Upper lobe of left lung (tissue), 4 donors: ENCODE results near the gene FNDC3A.

Experiments used
- CTCF ChIP-seq, 6 experiments: fragments of 450-650 bp in 4 of 6; fragments of 200-600 bp in 2 of 6; sonication (generic) in 2 of 6; IDR thresholded peaks; one replicate each; pipeline ENCODE4 v1.5.1; 2016 to 2019; ENCODE audit warnings: antibody characterized with exemption in 6 of 6
- POLR2A ChIP-seq, 4 donors: fragments of 450-650 bp; IDR thresholded peaks; one replicate each; pipeline ENCODE4 v1.5.1; 2016 to 2017; ENCODE audit warnings: antibody characterized with exemption in 4 of 4, mild to moderate bottlenecking in 2 of 4
- POLR2AphosphoS5 ChIP-seq, 2 donors: sonication (generic); formaldehyde crosslinking; IDR thresholded peaks; one replicate each; pipeline ENCODE4 v1.5.1; 2017; ENCODE audit warnings: antibody characterized with exemption in 2 of 2

- TF ChIP-seq CTCF (IDR thresholded peaks at IDR 0.05) (no peak), POLR2AphosphoS5 (IDR thresholded peaks at IDR 0.05) (no peak), POLR2A (IDR thresholded peaks at IDR 0.05) (no peak)
Observed at GRCh38 chr13:49044836-49045235, 69.1 kb downstream of the FNDC3A start.
